Smooth muscle cell (in vitro differentiated cells): ENCODE data around the gene KDELR1. TPM values are rescaled to one million over a fixed set of nuclear protein-coding genes. Genes with fewer than 3 reads are reported as not detected.

Source experiments
- DNase-seq: peaks from one replicate; lab custom pipeline; 2025; ENCODE audit not compliant: unreplicated experiment; lab: John Stamatoyannopoulos, UW
- H2AFZ ChIP-seq: fragments of 200-600 bp; sonication (generic); 2 replicates; pipeline ENCODE4 v1.6.0; 2016; ENCODE audit warnings: antibody characterized with exemption, low read depth, mild to moderate bottlenecking
- H3F3A ChIP-seq: fragments of 200-600 bp; sonication (generic); 2 replicates; pipeline ENCODE4 v1.6.0; 2017; ENCODE audit warnings: antibody characterized with exemption, low read depth
- H3K27ac ChIP-seq: fragments of 200-600 bp; sonication (generic); 2 replicates; pipeline ENCODE4 v1.5.1; 2016; ENCODE audit warnings: low read depth, mild to moderate bottlenecking
- H3K27me3 ChIP-seq: fragments of 200-600 bp; sonication (generic); 2 replicates; pipeline ENCODE4 v1.6.1; 2016; ENCODE audit warnings: low read depth, mild to moderate bottlenecking
- H3K36me3 ChIP-seq: fragments of 200-600 bp; sonication (generic); 2 replicates; pipeline ENCODE4 v1.5.1; 2016; ENCODE audit warnings: low read depth
- H3K4me1 ChIP-seq: fragments of 200-600 bp; sonication (generic); 2 replicates; pipeline ENCODE4 v1.5.1; 2016; ENCODE audit warnings: low read depth
- H3K4me2 ChIP-seq: fragments of 200-600 bp; sonication (generic); 2 replicates; pipeline ENCODE4 v1.6.0; 2016; ENCODE audit warnings: mild to moderate bottlenecking
- H3K4me3 ChIP-seq: fragments of 200-600 bp; sonication (generic); 2 replicates; pipeline ENCODE4 v1.5.1; 2016; ENCODE audit warnings: mild to moderate bottlenecking
- H3K79me2 ChIP-seq: fragments of 200-600 bp; sonication (generic); 2 replicates; pipeline ENCODE4 v1.6.0; 2016; ENCODE audit warnings: low read depth, mild to moderate bottlenecking
- H3K9ac ChIP-seq: fragments of 200-600 bp; sonication (generic); 2 replicates; pipeline ENCODE4 v1.6.0; 2016; ENCODE audit warnings: low read depth
- H3K9me3 ChIP-seq: fragments of 200-600 bp; sonication (generic); replicated peaks from 2 replicates; pipeline ENCODE4 v1.5.1; 2016; ENCODE audit warnings: low read depth
- H4K20me1 ChIP-seq: fragments of 200-600 bp; sonication (generic); 2 replicates; pipeline ENCODE4 v1.6.0; 2016; ENCODE audit warnings: low read depth
- CTCF ChIP-seq: fragments of 200-600 bp; sonication (generic); IDR thresholded peaks from 2 replicates; pipeline ENCODE4 v1.5.1; 2017; ENCODE audit warnings: borderline replicate concordance, mild to moderate bottlenecking, antibody characterized with exemption; ENCODE audit not compliant: insufficient read depth, poor library complexity, severe bottlenecking
- WGBS: methylation state at CpG from one replicate; pipeline ENCODE4 v1.1.7; 2016; ENCODE audit warnings: low lambda C conversion rate; 5-methylcytosine and 5-hydroxymethylcytosine counted together
- polyA plus RNA-seq: library from polyadenylated mRNA; unstranded; fragments of >200 nt; fragmentation: Nextera tagmentation; extraction: Ambion mirVana; gene quantifications from 2 replicates; pipeline ENCODE4 v1.2.1, GENCODE V29; 2016
- total RNA-seq: library from RNA; depleted of rRNA; stranded (reverse); fragments of >200 nt; gene quantifications from 2 replicates; pipeline ENCODE4 v1.2.3, GENCODE V29; 2014

The KDELR1 gene
- total and polyA plus RNA-seq, 2 experiments from 2014 or later, result 239 to 315 TPM

GRCh38 chr19:48342841-48343540 is 48.4 kb downstream of the KDELR1 start:
- H3K9ac ChIP-seq, result no peak overlapping the region
- no peak overlapping the region for H3K27ac ChIP-seq
- H3K4me2 ChIP-seq, result no peak overlapping the region
- no peak overlapping the region for H2AFZ ChIP-seq
- no peaks in the 10 kb centered on the region for H3K4me1 ChIP-seq
- no peak overlapping the region for H3K4me3 ChIP-seq
- H3K27me3 ChIP-seq, result no peaks in the 10 kb centered on the region
- WGBS, result 90% methylated on average over 23 of the region's 23 CpGs
- no peaks in the 10 kb centered on the region for H3K36me3 ChIP-seq
- H3K9me3 ChIP-seq, result no peaks in the 10 kb centered on the region
- no peaks in the 10 kb centered on the region for H4K20me1 ChIP-seq
- no peaks in the 10 kb centered on the region for H3F3A ChIP-seq
- TF ChIP-seq CTCF, result no peak
- no peaks in the 10 kb centered on the region for H3K79me2 ChIP-seq
- DNase-seq, result no peak

DNA sequence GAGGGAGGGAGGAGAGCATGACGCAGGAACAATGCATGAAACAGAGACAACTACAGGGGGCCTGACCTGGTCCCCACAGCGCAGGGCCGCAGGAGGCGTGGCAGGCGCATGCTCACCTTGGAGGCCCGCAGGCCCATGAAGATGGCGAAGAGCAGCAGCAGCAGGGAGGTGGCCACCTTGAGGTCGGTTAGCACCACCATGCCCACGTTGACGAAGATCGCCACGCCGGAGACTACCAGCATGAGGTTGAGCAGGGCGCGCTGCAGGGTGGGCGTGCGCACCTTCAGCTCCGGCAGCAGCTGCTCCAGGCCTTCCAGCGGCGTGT is 49.0 kb downstream of the KDELR1 start:
- no peaks in the 10 kb centered on the region for H4K20me1 ChIP-seq
- H3K4me3 ChIP-seq, result no peak overlapping the region
- no peaks in the 10 kb centered on the region for H3K9me3 ChIP-seq
- TF ChIP-seq CTCF, result no peak
- H3K36me3 ChIP-seq, result no peaks in the 10 kb centered on the region
- no peaks in the 10 kb centered on the region for H3K4me1 ChIP-seq
- H3K27ac ChIP-seq, result no peak overlapping the region
- 95% methylated on average over 13 of the region's 20 CpGs for WGBS
- H3F3A ChIP-seq, result no peaks in the 10 kb centered on the region
- DNase-seq, result no peak
- no peak overlapping the region for H3K9ac ChIP-seq
- no peaks in the 10 kb centered on the region for H3K27me3 ChIP-seq
- H3K79me2 ChIP-seq, result no peaks in the 10 kb centered on the region
- no peak overlapping the region for H3K4me2 ChIP-seq
- H2AFZ ChIP-seq, result no peak overlapping the region

GRCh38 chr19:48341515-48342413 is 49.6 kb downstream of the KDELR1 start:
- no peak overlapping the region for H3K4me2 ChIP-seq
- no peak overlapping the region for H3K9ac ChIP-seq
- no peak overlapping the region for H3K4me3 ChIP-seq
- no peaks in the 10 kb centered on the region for H3F3A ChIP-seq
- H3K9me3 ChIP-seq, result no peaks in the 10 kb centered on the region
- H3K79me2 ChIP-seq, result no peaks in the 10 kb centered on the region
- DNase-seq, result no peak
- H3K36me3 ChIP-seq, result no peaks in the 10 kb centered on the region
- no peak overlapping the region for H3K27ac ChIP-seq
- TF ChIP-seq CTCF, result no peak
- H2AFZ ChIP-seq, result no peak overlapping the region
- H4K20me1 ChIP-seq, result no peaks in the 10 kb centered on the region
- WGBS, result 96% methylated on average over 8 of the region's 10 CpGs
- H3K4me1 ChIP-seq, result no peaks in the 10 kb centered on the region
- H3K27me3 ChIP-seq, result no peaks in the 10 kb centered on the region
